Neural cell (in vitro differentiated cells): ENCODE data around the gene SAMM50.

ENCODE experiments used
- CTCF ChIP-seq: fragments of 450-650 bp; IDR thresholded peaks from 2 replicates; pipeline ENCODE4 v1.5.1; 2014; ENCODE audit warnings: antibody characterized with exemption, mild to moderate bottlenecking, moderate library complexity; ENCODE audit not compliant: poor library complexity, severe bottlenecking
- EZH2 ChIP-seq: fragments of 200-600, 300-800 bp; shearing (Covaris generic), sonication (generic); IDR thresholded peaks from 2 replicates; pipeline ENCODE4 v1.6.1; 2014; ENCODE audit warnings: antibody characterized with exemption, low read length, borderline replicate concordance, mild to moderate bottlenecking; ENCODE audit not compliant: insufficient read depth, poor library complexity, severe bottlenecking
- POLR2AphosphoS5 ChIP-seq: IDR thresholded peaks from 2 replicates; pipeline ENCODE4 v1.6.1; 2012
- RAD21 ChIP-seq: fragments of 450-650 bp; conservative IDR thresholded peaks from 2 replicates; pipeline ENCODE4 v1.6.1; 2014; ENCODE audit warnings: antibody characterized with exemption, mild to moderate bottlenecking, moderate library complexity
- REST ChIP-seq: IDR thresholded peaks from 2 replicates; pipeline ENCODE4 v1.6.1; 2012; ENCODE audit warnings: borderline replicate concordance
- SMC3 ChIP-seq: fragments of 450-650 bp; conservative IDR thresholded peaks from 2 replicates; pipeline ENCODE4 v1.6.1; 2014; ENCODE audit warnings: antibody characterized with exemption, mild to moderate bottlenecking, moderate library complexity; ENCODE audit not compliant: poor library complexity

DNA sequence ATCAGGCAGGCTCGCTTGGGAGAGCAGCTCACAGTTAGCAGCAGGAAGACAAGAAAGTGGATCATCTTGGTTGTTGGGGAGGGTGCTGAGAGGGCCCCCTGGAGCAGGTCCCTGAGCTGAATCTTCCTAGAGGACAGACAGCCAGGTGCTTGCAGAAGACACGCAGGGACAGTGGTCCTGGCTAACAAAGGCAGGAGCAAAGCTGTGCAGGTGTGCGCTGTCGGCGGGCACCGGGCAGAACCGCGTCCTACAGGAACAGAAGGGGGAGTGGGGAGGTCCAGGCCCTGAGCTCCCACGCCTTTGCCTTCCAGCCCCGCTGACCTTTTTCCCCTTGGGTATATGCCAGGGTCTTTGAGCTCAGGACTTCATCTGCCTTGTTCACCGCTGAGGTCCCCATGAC is 38.8 kb downstream of the SAMM50 start:
- no peak for TF ChIP-seq CTCF
- TF ChIP-seq RAD21, result no peak
- TF ChIP-seq REST, result no peak
- TF ChIP-seq POLR2AphosphoS5, result no peak
- TF ChIP-seq SMC3, result no peak
- TF ChIP-seq EZH2, result no peak
